ENCODE results near the gene DUSP9. TPM values are rescaled to one million over a fixed set of nuclear protein-coding genes. Genes with fewer than 3 reads are reported as not detected.

DUSP9 gene
- polyA plus RNA-seq, 1 donor from 2014 or later = 0.94 TPM

DNA sequence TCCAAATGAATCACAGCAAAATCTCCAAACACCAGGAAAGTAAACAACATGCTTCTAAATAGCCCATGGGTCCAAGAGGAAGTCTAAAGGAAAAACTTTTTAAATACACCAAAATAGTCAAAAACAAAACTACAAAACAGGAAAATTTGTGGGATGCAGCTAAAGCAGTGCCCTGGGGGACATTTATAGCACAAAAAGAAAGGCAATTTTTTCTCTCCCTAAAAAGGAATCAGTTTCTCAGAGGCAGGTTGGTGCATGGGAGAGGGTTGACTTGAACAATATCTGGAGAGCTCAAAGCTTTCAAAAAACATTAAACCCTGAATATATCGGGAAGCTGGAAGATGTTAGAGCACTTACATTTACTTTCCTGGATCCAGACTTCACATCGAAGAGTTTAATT lies 15.7 kb upstream of the DUSP9 start:
- TF ChIP-seq TAF1 (IDR thresholded peaks at IDR 0.05; ENCODE audit: low read depth) = no peak
- no peaks in the 10 kb centered on the region for H3K79me2 ChIP-seq (replicated peaks; ENCODE audit: insufficient read depth, low read length)
- H3K27ac ChIP-seq (ENCODE audit: low read length) = no peak overlapping the region
- H3K9me2 ChIP-seq (ENCODE audit: insufficient read depth, low read length) = no peaks in the 10 kb centered on the region
- H3K4me3 ChIP-seq (ENCODE audit: low read length) = no peak overlapping the region
- no peak overlapping the region for H3K4me2 ChIP-seq (ENCODE audit: low read length)
- no peak overlapping the region for H2AFZ ChIP-seq (ENCODE audit: low read depth, low read length)
- H4K20me1 ChIP-seq (ENCODE audit: insufficient read depth) = no peaks in the 10 kb centered on the region
- H3K27me3 ChIP-seq (ENCODE audit: insufficient read depth, low read depth, low read length) = no peaks in the 10 kb centered on the region
- H3K36me3 ChIP-seq (ENCODE audit: insufficient read depth, low read length) = no peaks in the 10 kb centered on the region
- no peaks in the 10 kb centered on the region for H3K9me3 ChIP-seq (ENCODE audit: low read length)
- no peak overlapping the region for H3K9ac ChIP-seq (ENCODE audit: low read length)
- no peaks in the 10 kb centered on the region for H3F3A ChIP-seq (ENCODE audit: insufficient read depth, low read length, poor library complexity, severe bottlenecking)

DNA sequence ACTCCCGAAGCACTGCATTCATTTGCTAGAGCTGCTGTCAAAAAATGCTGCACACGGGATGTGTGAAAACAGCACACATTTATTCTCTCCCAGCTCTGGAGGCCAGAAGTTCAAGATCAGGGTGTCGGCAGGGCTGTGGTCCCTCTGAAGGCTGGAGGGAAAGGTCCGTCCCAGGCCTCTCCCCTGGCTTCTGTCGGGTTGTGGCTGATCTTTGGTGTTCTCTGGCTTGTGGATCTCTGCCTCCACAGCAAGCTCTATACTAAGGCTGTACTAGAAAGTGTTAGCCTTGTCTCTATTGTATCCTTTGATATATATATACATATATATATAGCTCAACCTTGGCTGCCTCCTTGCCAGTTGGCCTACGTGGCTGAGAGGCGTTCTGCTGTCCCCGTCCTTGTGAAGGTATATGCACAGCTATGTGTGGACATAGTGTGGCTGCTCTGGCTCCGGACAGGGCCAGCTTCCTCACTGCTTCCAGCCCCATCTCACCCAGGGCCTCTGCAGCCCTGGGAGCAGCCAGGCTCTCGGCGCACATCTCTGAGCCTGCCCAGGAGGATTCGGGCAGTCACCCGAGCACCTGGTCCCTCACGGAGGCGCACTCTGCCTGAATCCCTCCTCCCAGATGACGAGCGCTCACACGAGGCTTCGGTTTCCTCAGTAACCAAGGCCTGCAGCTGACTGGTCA lies 15.0 kb upstream of the DUSP9 start:
- Histone ChIP-seq H3K9me3 (ENCODE audit: low read length) (no peaks in the 10 kb centered on the region), H3K79me2 (replicated peaks; ENCODE audit: insufficient read depth, low read length) (no peaks in the 10 kb centered on the region), H4K20me1 (ENCODE audit: insufficient read depth) (no peaks in the 10 kb centered on the region), H3K4me3 (ENCODE audit: low read length) (no peak overlapping the region), H3K27ac (ENCODE audit: low read length) (no peak overlapping the region), H3K9me2 (ENCODE audit: insufficient read depth, low read length) (no peaks in the 10 kb centered on the region), H3K9ac (ENCODE audit: low read length) (no peak overlapping the region), H2AFZ (ENCODE audit: low read depth, low read length) (no peak overlapping the region), H3K27me3 (ENCODE audit: insufficient read depth, low read depth, low read length) (no peaks in the 10 kb centered on the region), H3F3A (ENCODE audit: insufficient read depth, low read length, poor library complexity, severe bottlenecking) (no peaks in the 10 kb centered on the region), H3K4me2 (ENCODE audit: low read length) (no peak overlapping the region), H3K36me3 (ENCODE audit: insufficient read depth, low read length) (no peaks in the 10 kb centered on the region)
- TF ChIP-seq SMC3 (conservative IDR thresholded peaks at IDR 0.05; ENCODE audit: poor library complexity) (no peak), MXI1 (conservative IDR thresholded peaks at IDR 0.05; ENCODE audit: poor library complexity, severe bottlenecking) (no peak), EP300 (conservative IDR thresholded peaks at IDR 0.05; ENCODE audit: poor library complexity, severe bottlenecking) (no peak), EZH2 (IDR thresholded peaks at IDR 0.05; ENCODE audit: borderline replicate concordance, insufficient read depth, low read length, poor library complexity, severe bottlenecking) (no peak), TAF1 (IDR thresholded peaks at IDR 0.05; ENCODE audit: low read depth) (no peak)
- TF ChIP-seq, protein P1, sequence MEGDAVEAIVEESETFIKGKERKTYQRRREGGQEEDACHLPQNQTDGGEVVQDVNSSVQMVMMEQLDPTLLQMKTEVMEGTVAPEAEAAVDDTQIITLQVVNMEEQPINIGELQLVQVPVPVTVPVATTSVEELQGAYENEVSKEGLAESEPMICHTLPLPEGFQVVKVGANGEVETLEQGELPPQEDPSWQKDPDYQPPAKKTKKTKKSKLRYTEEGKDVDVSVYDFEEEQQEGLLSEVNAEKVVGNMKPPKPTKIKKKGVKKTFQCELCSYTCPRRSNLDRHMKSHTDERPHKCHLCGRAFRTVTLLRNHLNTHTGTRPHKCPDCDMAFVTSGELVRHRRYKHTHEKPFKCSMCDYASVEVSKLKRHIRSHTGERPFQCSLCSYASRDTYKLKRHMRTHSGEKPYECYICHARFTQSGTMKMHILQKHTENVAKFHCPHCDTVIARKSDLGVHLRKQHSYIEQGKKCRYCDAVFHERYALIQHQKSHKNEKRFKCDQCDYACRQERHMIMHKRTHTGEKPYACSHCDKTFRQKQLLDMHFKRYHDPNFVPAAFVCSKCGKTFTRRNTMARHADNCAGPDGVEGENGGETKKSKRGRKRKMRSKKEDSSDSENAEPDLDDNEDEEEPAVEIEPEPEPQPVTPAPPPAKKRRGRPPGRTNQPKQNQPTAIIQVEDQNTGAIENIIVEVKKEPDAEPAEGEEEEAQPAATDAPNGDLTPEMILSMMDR (IDR thresholded peaks at IDR 0.05; ENCODE audit: poor library complexity, severe bottlenecking) = no peak

DNA sequence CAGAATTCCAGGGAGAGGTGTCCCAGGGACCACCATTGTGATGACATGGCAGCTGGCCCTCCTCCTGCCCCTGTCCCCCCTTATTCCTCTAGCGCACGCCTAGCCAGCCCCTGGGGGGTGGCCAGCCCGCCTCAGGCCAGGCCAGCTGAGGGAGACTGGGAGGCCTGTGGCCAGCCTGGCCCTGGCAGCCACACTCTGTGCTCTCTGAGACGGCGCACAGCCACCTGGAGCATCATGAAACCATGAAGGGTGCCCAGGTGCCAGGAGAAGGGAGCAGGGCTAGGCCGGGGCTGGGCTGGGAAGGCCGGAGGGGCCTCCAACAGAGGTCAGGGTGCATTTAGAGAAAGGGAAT lies 14.4 kb upstream of the DUSP9 start:
- Histone ChIP-seq H3K4me2 (ENCODE audit: low read length) (no peak overlapping the region), H3K27ac (ENCODE audit: low read length) (no peak overlapping the region), H3K4me3 (ENCODE audit: low read length) (no peak overlapping the region), H3K9me2 (ENCODE audit: insufficient read depth, low read length) (no peaks in the 10 kb centered on the region), H4K20me1 (ENCODE audit: insufficient read depth) (no peaks in the 10 kb centered on the region), H2AFZ (ENCODE audit: low read depth, low read length) (no peak overlapping the region), H3K27me3 (ENCODE audit: insufficient read depth, low read depth, low read length) (no peaks in the 10 kb centered on the region), H3F3A (ENCODE audit: insufficient read depth, low read length, poor library complexity, severe bottlenecking) (no peaks in the 10 kb centered on the region), H3K9ac (ENCODE audit: low read length) (no peak overlapping the region), H3K79me2 (replicated peaks; ENCODE audit: insufficient read depth, low read length) (no peaks in the 10 kb centered on the region), H3K36me3 (ENCODE audit: insufficient read depth, low read length) (no peaks in the 10 kb centered on the region), H3K9me3 (ENCODE audit: low read length) (no peaks in the 10 kb centered on the region)
- TF ChIP-seq EZH2 (IDR thresholded peaks at IDR 0.05; ENCODE audit: borderline replicate concordance, insufficient read depth, low read length, poor library complexity, severe bottlenecking) (no peak), MXI1 (conservative IDR thresholded peaks at IDR 0.05; ENCODE audit: poor library complexity, severe bottlenecking) (no peak), EP300 (conservative IDR thresholded peaks at IDR 0.05; ENCODE audit: poor library complexity, severe bottlenecking) (no peak), RAD21 (conservative IDR thresholded peaks at IDR 0.05) (no peak), SMC3 (conservative IDR thresholded peaks at IDR 0.05; ENCODE audit: poor library complexity) (no peak), TAF1 (IDR thresholded peaks at IDR 0.05; ENCODE audit: low read depth) (no peak), POLR2AphosphoS5 (IDR thresholded peaks at IDR 0.05) (no peak)
- TF ChIP-seq, protein P1 (IDR thresholded peaks at IDR 0.05; ENCODE audit: poor library complexity, severe bottlenecking) = no peak
- TF ChIP-seq, protein P2, sequence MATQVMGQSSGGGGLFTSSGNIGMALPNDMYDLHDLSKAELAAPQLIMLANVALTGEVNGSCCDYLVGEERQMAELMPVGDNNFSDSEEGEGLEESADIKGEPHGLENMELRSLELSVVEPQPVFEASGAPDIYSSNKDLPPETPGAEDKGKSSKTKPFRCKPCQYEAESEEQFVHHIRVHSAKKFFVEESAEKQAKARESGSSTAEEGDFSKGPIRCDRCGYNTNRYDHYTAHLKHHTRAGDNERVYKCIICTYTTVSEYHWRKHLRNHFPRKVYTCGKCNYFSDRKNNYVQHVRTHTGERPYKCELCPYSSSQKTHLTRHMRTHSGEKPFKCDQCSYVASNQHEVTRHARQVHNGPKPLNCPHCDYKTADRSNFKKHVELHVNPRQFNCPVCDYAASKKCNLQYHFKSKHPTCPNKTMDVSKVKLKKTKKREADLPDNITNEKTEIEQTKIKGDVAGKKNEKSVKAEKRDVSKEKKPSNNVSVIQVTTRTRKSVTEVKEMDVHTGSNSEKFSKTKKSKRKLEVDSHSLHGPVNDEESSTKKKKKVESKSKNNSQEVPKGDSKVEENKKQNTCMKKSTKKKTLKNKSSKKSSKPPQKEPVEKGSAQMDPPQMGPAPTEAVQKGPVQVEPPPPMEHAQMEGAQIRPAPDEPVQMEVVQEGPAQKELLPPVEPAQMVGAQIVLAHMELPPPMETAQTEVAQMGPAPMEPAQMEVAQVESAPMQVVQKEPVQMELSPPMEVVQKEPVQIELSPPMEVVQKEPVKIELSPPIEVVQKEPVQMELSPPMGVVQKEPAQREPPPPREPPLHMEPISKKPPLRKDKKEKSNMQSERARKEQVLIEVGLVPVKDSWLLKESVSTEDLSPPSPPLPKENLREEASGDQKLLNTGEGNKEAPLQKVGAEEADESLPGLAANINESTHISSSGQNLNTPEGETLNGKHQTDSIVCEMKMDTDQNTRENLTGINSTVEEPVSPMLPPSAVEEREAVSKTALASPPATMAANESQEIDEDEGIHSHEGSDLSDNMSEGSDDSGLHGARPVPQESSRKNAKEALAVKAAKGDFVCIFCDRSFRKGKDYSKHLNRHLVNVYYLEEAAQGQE (IDR thresholded peaks at IDR 0.05; ENCODE audit: borderline replicate concordance) = no peak

All from neural cell (in vitro differentiated cells).